Fibroblast of lung (primary cell): ENCODE data around the gene IQSEC3. TPM values are rescaled to one million over a fixed set of nuclear protein-coding genes. Genes with fewer than 3 reads are reported as not detected.

Experiments used
- DNase-seq, 2 donors: peaks; one replicate each; pipeline versions ENCODE4 v3.0.0 to v3.0.0-alpha.2; 2010; ENCODE audit warnings: low read depth in 2 of 2
- H2AFZ ChIP-seq: 2 replicates; pipeline ENCODE4 v1.5.1; 2012; ENCODE audit warnings: low read length, control low read depth, inconsistent platforms
- H3K27ac ChIP-seq: 2 replicates; pipeline ENCODE4 v1.5.1; 2011; ENCODE audit warnings: low read length, control low read depth; ENCODE audit not compliant: insufficient read depth
- H3K27me3 ChIP-seq: 2 replicates; pipeline ENCODE4 v1.5.1; 2011; ENCODE audit warnings: mild to moderate bottlenecking, low read length; ENCODE audit not compliant: control insufficient read depth, insufficient read depth
- H3K36me3 ChIP-seq: 2 replicates; pipeline ENCODE4 v1.5.1; 2011; ENCODE audit warnings: low read length; ENCODE audit not compliant: control insufficient read depth, insufficient read depth
- H3K4me1 ChIP-seq: 2 replicates; pipeline ENCODE4 v1.5.1; 2011; ENCODE audit warnings: low read length; ENCODE audit not compliant: control insufficient read depth, insufficient read depth; ENCODE audit errors: extremely low read depth
- H3K4me2 ChIP-seq: 2 replicates; pipeline ENCODE4 v1.5.1; 2011; ENCODE audit warnings: low read length, control low read depth; ENCODE audit not compliant: insufficient read depth; ENCODE audit errors: extremely low read depth
- H3K4me3 ChIP-seq, 4 experiments: fragments of 200-600 bp in 1 of 4; sonication (generic) in 1 of 4; replicated peaks in 1 of 4; 2 replicates each; pipeline ENCODE4 v1.5.1; 2011 to 2016; ENCODE audit warnings: low read length in 4 of 4, low read depth in 3 of 4, mild to moderate bottlenecking in 3 of 4, control low read depth in 2 of 4, inconsistent platforms in 1 of 4, mixed read lengths in 1 of 4; ENCODE audit not compliant: insufficient read depth in 1 of 4; ENCODE audit errors: control extremely low read depth in 1 of 4
- H3K79me2 ChIP-seq: 2 replicates; pipeline ENCODE4 v1.5.1; 2012; ENCODE audit warnings: mild to moderate bottlenecking, low read length, inconsistent platforms; ENCODE audit not compliant: control insufficient read depth, insufficient read depth
- H3K9ac ChIP-seq: 2 replicates; pipeline ENCODE4 v1.5.1; 2011; ENCODE audit warnings: mild to moderate bottlenecking, low read length, control low read depth; ENCODE audit not compliant: insufficient read depth
- H3K9me3 ChIP-seq: 2 replicates; pipeline ENCODE4 v1.5.1; 2012; ENCODE audit warnings: low read depth, low read length; ENCODE audit not compliant: control insufficient read depth, insufficient read depth
- H4K20me1 ChIP-seq: 2 replicates; pipeline ENCODE4 v1.5.1; 2011; ENCODE audit warnings: low read length; ENCODE audit not compliant: control insufficient read depth, insufficient read depth; ENCODE audit errors: extremely low read depth
- EZH2 ChIP-seq: IDR thresholded peaks from 2 replicates; pipeline ENCODE4 v1.5.1; 2012; ENCODE audit warnings: low read length, control low read depth, mild to moderate bottlenecking; ENCODE audit errors: missing control alignments
- polyA plus RNA-seq, 2 donors: library from polyadenylated mRNA; depleted of rRNA in 1 of 2; stranded (reverse) in 1 of 2; unstranded in 1 of 2; fragments of >200 nt; gene quantifications; 2 replicates each; pipeline ENCODE4 v1.2.1, GENCODE V29; 2011 to 2012; ENCODE audit warnings: missing spikeins in 1 of 2
- total RNA-seq: library from RNA; depleted of rRNA; stranded (reverse); fragments of >200 nt; gene quantifications from 2 replicates; pipeline ENCODE4 v1.2.1, GENCODE V29; 2014
- TF ChIP-seq, protein P1 (sequence below), 2 donors: IDR thresholded peaks in 1 of 2; conservative IDR thresholded peaks in 1 of 2; 1 replicate in 1 of 2; 2 replicates in 1 of 2; pipeline ENCODE4 v1.5.1; 2011 to 2012; ENCODE audit warnings: low read length in 2 of 2, control low read depth in 1 of 2, inconsistent platforms in 1 of 2, low read depth in 1 of 2, mild to moderate bottlenecking in 1 of 2

IQSEC3 gene
- total and polyA plus RNA-seq, 2 donors (not counting 1 experiment from before 2014, with no cell fraction given) = 0.14 to 1.3 TPM

DNA sequence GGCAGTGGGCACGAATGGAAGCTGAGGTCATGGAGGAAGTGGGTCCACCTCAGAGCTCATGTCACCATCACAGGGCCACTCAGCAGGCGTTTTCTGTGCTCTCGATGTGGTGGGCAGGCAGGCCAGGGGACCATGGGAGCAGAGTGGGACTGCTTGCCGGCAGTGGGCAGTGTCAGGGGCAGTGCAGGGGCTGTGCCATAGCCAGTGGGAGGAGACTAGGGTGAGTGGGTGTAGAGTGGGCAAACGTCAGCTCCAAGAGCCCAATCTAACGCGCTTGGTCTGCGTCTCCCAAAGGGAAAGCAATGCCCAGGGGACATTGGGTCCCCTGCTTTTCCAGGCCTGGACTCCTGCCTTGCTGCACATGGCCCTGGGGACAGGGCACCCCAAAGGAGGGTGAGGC, 89.1 kb downstream of the IQSEC3 start:
- no peaks in the 10 kb centered on the region for H3K79me2 ChIP-seq
- H4K20me1 ChIP-seq = no peaks in the 10 kb centered on the region
- DNase-seq = no peak
- no peak overlapping the region for H3K9ac ChIP-seq
- no peaks in the 10 kb centered on the region for H3K9me3 ChIP-seq
- TF ChIP-seq EZH2 = no peak
- no peak overlapping the region for H3K4me2 ChIP-seq
- H3K4me1 ChIP-seq = no peaks in the 10 kb centered on the region
- no peak overlapping the region for H3K4me3 ChIP-seq
- H3K27me3 ChIP-seq = peaks cover 7% of the 10 kb centered on the region
- no peaks in the 10 kb centered on the region for H3K36me3 ChIP-seq
- H3K27ac ChIP-seq = no peak overlapping the region
- H2AFZ ChIP-seq = no peak overlapping the region

DNA sequence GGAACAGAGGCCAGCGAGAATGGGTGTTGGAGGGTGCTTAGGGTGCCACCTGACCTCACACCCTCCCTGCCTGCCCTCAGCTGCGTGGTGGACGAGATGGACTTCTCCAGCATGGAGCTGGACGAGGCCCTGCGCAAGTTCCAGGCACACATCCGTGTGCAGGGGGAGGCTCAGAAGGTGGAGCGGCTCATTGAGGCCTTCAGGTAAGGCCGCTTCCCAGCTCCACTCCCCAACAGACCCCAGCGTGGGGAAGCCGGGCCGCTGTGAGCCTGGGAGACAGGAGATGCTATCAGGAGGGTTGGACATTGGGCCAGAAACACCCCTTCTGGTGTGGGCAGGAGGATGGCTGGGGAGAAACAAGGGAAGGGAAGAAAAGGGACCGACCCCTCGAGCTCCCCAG, 90.4 kb downstream of the IQSEC3 start:
- Histone ChIP-seq H3K27ac (no peak overlapping the region), H3K27me3 (peaks cover 5% of the 10 kb centered on the region), H3K9ac (no peak overlapping the region), H2AFZ (no peak overlapping the region), H3K79me2 (no peaks in the 10 kb centered on the region), H3K4me3 (no peak overlapping the region), H3K9me3 (no peaks in the 10 kb centered on the region), H3K4me1 (no peaks in the 10 kb centered on the region), H4K20me1 (no peaks in the 10 kb centered on the region), H3K4me2 (no peak overlapping the region), H3K36me3 (no peaks in the 10 kb centered on the region)
- no peak for TF ChIP-seq EZH2
- no peak for DNase-seq

DNA sequence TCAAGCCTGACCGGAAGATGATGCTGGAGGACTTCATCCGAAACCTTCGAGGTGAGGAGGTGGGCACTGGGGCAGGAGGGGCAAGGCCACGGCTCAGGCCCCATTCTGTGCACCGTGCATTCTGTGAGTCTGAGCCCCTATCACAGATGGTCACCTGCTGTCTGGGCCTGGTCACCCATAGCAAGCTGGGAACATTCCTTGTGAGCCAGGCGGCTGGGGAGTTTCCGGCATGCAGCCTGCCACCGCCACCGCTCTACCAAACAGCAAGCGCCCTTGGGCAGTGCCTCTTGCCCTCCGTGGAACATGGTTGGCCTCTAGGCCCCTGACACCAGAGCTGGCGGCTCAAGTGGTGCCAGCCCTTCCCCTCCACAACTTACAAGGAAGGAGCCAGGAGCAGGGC, 91.1 kb downstream of the IQSEC3 start:
- DNase-seq = no peak
- TF ChIP-seq EZH2 = no peak
- TF ChIP-seq, protein P1, sequence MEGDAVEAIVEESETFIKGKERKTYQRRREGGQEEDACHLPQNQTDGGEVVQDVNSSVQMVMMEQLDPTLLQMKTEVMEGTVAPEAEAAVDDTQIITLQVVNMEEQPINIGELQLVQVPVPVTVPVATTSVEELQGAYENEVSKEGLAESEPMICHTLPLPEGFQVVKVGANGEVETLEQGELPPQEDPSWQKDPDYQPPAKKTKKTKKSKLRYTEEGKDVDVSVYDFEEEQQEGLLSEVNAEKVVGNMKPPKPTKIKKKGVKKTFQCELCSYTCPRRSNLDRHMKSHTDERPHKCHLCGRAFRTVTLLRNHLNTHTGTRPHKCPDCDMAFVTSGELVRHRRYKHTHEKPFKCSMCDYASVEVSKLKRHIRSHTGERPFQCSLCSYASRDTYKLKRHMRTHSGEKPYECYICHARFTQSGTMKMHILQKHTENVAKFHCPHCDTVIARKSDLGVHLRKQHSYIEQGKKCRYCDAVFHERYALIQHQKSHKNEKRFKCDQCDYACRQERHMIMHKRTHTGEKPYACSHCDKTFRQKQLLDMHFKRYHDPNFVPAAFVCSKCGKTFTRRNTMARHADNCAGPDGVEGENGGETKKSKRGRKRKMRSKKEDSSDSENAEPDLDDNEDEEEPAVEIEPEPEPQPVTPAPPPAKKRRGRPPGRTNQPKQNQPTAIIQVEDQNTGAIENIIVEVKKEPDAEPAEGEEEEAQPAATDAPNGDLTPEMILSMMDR (conservative IDR thresholded peaks at IDR 0.05 in 1 of 2, IDR thresholded peaks at IDR 0.05 in 1 of 2; ENCODE audit: low read depth in 1 of 2, low read length in 2 of 2) = no peak
- no peak overlapping the region for H3K9ac ChIP-seq
- no peaks in the 10 kb centered on the region for H3K36me3 ChIP-seq
- H4K20me1 ChIP-seq = no peaks in the 10 kb centered on the region
- H3K27me3 ChIP-seq = peaks cover 5% of the 10 kb centered on the region
- no peaks in the 10 kb centered on the region for H3K9me3 ChIP-seq
- H3K4me3 ChIP-seq = no peak overlapping the region
- H3K4me1 ChIP-seq = no peaks in the 10 kb centered on the region
- H2AFZ ChIP-seq = no peak overlapping the region
- no peaks in the 10 kb centered on the region for H3K79me2 ChIP-seq
- no peak overlapping the region for H3K27ac ChIP-seq
- H3K4me2 ChIP-seq = no peak overlapping the region

DNA sequence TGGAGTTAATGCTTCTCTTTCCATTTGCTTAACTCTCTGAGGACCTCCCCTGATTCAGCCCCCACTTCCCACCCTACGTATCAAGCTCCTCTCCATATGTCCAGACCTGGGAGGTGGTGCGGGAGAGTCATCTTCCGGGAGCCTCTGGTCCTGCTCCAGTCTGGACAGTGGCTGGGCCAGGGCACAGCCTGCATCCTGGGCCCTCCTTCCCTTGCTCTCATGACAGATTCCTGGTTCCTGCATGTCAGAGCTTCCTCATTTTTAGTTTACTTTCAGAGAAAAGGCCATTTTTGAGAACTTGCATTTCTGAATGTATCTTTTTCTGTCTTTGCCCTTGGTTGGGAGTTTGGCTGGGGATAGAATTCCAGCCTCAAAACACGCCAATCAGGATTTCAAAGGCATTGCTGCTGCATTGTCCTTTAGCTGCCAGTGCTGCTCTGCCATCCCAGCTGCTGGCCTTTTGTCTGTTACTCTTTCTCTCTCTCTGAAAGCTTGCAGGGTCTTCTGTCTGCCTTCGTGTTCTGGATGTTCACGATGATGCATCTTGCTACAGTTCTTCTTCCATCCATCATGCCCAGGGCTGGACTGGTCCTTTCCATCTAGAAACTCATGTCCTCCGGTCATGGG, 92.7 kb downstream of the IQSEC3 start:
- H4K20me1 ChIP-seq = no peaks in the 10 kb centered on the region
- H2AFZ ChIP-seq = no peak overlapping the region
- no peak for DNase-seq
- H3K4me2 ChIP-seq = no peak overlapping the region
- TF ChIP-seq EZH2 = no peak
- no peaks in the 10 kb centered on the region for H3K36me3 ChIP-seq
- H3K27ac ChIP-seq = no peak overlapping the region
- H3K4me3 ChIP-seq = no peak overlapping the region
- H3K79me2 ChIP-seq = no peaks in the 10 kb centered on the region
- no peaks in the 10 kb centered on the region for H3K4me1 ChIP-seq
- H3K27me3 ChIP-seq = peaks cover 5% of the 10 kb centered on the region
- H3K9me3 ChIP-seq = no peaks in the 10 kb centered on the region
- no peak overlapping the region for H3K9ac ChIP-seq
